GM19452 (cell line): ENCODE results near the gene PPFIA1.
"Not testable (repeated sequence)": the region's sequence is repeated elsewhere in the genome, so short reads cannot be mapped to it uniquely, and the experiment has no call there.

Source experiments
- ATAC-seq: cut with Tn5 transposase; IDR thresholded peaks from one replicate; pipeline ENCODE4 v1.9.1; 2021; ENCODE audit not compliant: unreplicated experiment

The PPFIA1 gene

DNA sequence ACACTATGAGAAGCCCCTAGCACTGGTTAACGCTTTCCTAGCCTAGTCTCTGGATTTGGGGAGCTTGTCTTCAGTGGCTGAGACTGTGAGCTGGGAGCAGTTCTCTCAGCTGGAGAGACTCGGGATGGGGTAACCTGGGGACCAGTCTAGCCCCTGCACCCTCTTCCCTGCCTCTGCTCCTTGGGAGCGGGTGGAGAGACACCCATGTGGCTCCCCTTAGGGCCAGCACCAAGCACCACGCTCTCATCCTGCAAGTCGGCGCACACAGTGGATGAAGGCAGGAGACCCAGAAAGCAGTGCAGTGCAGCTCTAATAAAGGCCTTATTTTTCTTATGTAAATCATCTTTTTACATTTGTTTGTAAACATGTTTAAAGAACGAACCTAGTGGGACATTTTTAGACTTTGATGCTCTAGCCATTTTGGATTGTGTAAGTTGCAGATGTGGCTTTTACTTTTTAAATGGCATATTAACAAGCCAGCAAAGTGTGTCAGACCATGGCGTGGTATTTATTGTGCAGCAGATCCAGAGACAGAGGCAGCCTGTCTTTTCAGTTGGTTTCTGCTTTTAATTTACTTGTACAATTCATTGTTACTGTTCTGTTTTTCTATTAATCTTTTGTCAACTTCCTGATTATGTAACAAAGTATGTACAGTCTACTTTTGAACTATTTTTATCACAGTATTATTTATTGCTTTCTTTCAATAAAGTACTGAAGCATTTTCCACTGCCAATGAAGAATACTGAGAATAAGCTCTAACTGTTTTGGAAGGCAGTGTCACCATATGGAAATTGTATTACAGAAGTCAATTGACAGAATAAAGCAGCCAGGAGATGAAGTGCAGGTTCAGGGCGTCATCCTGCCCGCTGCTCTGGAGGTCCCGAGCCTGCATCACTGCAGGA lies 113.4 kb downstream of the PPFIA1 start:
- ATAC-seq, result no peak

DNA sequence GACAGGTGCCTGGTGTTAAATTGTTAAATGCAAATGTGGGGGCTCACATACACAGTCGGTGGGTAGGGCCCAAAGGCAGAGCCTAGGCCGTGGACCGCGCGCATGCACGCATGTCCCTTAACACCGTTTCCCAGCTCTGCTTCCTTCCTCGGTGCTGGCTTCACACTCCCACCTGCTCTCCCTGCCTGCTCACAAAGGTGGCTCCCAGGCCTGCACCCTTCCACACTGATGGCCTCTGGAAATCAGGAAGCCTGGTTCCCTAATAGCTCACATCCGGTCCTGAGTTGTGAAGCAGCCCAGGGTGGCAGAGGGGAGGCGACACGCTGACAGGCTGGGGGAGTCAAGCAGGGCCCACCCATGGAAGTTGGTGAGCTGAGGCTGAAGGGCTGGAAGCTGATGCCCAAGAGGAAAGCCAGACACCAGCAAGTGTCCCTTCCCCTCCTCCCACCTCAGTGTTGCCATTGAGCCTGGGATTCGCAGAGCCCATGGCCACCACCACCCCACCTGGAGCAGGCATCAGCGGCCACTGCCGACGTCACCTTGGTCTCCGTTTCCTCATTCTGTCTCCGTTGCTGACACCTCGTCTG lies 114.2 kb downstream of the PPFIA1 start:
- no peak for ATAC-seq

- ATAC-seq, result no peak
Observed at GRCh38 chr11:70387564-70387963, 117.1 kb downstream of the PPFIA1 start.

DNA sequence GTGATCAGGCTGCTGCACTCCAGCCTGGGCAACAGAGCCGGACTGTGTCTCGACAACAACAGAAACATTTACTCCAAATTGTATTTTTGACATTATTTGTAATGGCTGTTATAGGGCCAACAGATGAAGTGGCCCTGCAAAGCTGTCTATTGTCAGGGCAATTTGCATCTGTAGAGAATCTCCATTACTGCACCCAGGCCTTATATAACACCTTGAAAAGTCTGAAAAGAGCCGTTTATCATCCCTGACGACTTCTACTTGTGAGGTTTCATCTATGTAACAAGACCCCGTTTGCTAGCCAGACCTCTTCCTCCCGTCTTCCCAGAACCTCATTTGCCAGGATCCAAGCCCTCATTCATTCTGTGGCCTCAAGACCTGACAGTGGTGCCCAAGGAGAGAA lies 118.7 kb downstream of the PPFIA1 start:
- no peak for ATAC-seq

- ATAC-seq, result not testable (repeated sequence)
Observed at GRCh38 chr11:70390882-70391281, 120.4 kb downstream of the PPFIA1 start.

DNA sequence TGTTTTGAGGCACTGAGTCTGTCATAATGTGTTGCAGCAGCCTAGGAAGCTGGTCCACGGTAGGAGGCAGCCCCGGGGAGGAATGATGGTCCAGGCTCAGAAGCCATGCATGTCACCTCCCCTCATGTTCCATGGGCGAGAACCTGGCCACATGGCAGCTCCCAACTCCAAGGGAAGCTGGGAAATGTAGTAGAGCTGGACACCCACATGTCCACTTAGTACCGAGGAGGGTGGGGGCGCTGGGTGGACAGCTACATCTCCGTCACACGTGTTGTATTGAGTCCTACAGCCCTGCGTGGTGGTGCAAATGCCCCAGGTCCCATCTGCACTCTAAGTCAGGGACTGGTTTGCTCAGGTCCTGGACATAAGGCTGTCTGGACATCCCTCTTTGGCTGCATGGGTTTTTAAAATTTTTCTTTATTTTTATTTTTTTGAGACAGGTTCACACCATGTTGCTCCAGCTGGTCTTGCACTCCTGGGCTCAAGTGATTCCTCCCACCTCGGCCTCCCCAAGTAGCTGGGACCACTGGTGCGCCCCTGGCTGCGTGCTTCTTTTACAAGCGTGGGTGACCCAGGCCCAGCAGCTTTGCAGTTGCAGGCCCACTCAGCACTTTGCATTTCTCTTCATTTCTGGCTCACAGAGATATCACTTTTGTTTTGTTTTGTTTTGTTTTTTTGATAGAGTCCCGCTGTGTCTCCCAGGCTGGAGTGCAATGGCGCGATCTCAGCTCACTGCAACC lies 123.9 kb downstream of the PPFIA1 start:
- no peak for ATAC-seq

DNA sequence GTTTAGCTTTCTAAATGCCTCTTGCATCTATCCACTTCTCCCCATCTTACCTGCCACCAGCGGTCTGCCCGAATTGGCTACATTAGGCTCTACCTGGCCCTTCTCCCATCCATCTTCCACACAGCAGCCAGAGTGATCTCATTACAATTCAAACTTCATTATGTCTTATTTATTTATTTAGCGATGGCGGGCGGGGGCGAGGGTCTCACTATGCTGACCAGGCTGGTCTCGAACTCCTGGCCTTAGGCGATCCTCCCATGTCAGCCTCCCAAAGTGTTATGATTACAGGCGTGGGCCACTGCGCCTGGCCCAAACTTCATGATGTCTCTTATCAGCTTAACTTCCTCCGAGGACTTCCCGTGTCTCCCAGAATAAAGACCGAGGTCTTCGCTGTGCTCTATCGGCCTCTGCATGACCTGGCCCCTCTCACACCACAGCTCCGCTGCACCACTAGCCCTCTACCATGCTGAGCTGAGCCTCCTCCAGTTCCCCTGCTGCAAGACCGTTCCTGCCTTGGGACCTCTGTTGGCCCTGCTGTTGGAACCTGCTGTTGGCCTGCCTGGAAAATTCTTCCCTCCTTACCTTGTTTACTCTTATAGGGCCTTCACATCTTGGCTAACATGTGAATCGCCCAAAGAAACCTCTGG lies 127.0 kb downstream of the PPFIA1 start:
- no peak for ATAC-seq

GRCh38 chr11:70397983-70398833 lies 127.7 kb downstream of the PPFIA1 start, which contains the start of gene CTTN:
CTTN (plus strand) TSS chr11:70398529; CDS start chr11:70407298, 8,769 bp downstream.
- peak; percentile 58 for ATAC-seq

GRCh38 chr11:70398834-70399680 lies 128.6 kb downstream of the PPFIA1 start:
- ATAC-seq, result no peak

GRCh38 chr11:70399681-70400112 lies 129.2 kb downstream of the PPFIA1 start:
- no peak for ATAC-seq

GRCh38 chr11:70400643-70401042 lies 130.2 kb downstream of the PPFIA1 start:
- ATAC-seq, result no peak

- no peak for ATAC-seq
Observed at GRCh38 chr11:70402016-70402415, 131.5 kb downstream of the PPFIA1 start.

GRCh38 chr11:70402685-70403084 lies 132.2 kb downstream of the PPFIA1 start:
- ATAC-seq, result no peak

- ATAC-seq, result no peak
Observed at GRCh38 chr11:70404244-70404643, 133.8 kb downstream of the PPFIA1 start.

DNA sequence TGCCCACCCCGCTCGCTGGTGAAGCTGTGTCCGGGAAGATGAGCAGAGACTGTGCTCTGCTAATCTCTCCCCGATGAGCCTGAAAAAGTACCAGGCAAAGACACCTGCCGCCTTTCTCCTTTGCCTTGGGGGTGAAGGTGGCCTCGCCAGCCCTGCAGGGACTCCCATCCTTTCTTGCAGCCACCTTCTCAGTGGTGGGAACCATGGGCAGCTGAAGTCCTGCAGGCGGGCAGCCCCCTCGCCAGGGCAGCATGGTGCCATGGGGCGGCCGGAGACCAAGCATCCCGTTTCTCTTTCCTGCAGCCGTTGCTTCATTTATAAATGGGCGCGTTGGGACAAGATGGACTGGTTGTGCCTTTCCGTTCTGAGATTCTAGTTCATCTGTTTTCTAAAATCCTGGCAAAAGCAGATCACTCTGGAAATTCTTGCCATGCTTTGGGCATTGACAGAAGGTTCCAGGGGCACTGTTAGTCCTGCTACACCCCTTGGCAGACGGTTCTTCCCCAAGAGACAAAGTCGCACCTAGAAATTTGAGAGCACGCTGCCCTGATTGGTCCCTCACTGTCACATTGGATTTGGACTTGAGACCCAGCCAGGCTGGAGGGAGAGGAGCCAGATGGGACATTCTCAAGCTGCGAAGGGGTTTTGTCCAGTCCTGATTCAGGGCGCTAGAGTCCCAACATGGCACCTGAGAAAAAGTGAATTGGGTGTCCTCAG lies 135.3 kb downstream of the PPFIA1 start:
- ATAC-seq, result no peak

DNA sequence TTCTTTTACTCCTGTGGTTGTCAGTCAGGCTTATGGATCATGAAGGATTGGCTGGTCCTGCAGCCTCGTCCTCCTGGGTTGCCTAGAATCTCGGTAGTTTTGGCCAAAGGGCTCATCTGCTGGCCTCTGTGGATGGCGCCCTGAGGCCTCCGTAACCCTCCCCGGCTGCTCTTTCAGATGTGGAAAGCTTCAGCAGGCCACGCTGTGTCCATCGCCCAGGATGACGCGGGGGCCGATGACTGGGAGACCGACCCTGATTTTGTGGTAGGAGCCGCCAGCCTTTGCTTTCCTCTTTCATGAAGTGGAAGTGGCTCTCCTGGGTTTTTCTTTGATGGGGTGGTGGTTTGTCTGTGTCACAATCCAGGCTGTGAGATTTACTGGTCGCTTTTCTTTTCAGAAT lies 136.6 kb downstream of the PPFIA1 start:
- ATAC-seq, result no peak

- no peak for ATAC-seq
Observed at GRCh38 chr11:70407814-70408213, 137.3 kb downstream of the PPFIA1 start.

- ATAC-seq, result not testable (repeated sequence)
Observed at GRCh38 chr11:70408326-70408725, 137.8 kb downstream of the PPFIA1 start.

DNA sequence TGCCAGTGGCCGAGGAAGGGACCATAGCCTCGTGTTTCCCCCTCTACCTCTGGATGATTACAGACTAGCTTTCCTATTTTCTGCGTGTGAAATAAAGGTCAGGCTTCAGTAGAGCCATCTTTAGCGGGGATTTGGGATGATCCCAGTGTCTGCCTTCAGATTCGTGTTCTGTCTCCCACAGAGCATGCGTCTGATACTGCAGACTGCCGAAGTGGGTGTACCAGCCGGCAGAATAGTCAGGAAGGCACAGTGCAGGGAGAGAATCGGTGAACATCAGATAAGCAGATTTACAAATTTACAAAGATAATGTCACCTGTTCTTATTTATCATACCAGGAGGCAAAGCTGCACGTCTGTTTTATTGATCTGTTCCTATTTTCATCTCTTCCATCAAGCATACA lies 138.9 kb downstream of the PPFIA1 start:
- no peak for ATAC-seq
